Ovary (tissue), 3 donors: ENCODE results near the gene OCIAD2.

Source experiments
- POLR2A ChIP-seq: fragments of 450-650 bp; IDR thresholded peaks from one replicate; pipeline ENCODE4 v1.6.1; 2017; ENCODE audit warnings: antibody characterized with exemption, mild to moderate bottlenecking, moderate library complexity
- TF ChIP-seq, protein P1 (sequence below), 3 donors: fragments of 450-650 bp in 2 of 3; fragments of 200-600 bp in 1 of 3; IDR thresholded peaks; one replicate each; pipeline versions ENCODE4 v1.5.1 to v1.8.0; 2016 to 2022; ENCODE audit warnings: antibody characterized with exemption in 3 of 3, mild to moderate bottlenecking in 1 of 3
- donor health status: DM: no; HTN: no; CAD: no.

- no peak for TF ChIP-seq POLR2A
- TF ChIP-seq, protein P1, sequence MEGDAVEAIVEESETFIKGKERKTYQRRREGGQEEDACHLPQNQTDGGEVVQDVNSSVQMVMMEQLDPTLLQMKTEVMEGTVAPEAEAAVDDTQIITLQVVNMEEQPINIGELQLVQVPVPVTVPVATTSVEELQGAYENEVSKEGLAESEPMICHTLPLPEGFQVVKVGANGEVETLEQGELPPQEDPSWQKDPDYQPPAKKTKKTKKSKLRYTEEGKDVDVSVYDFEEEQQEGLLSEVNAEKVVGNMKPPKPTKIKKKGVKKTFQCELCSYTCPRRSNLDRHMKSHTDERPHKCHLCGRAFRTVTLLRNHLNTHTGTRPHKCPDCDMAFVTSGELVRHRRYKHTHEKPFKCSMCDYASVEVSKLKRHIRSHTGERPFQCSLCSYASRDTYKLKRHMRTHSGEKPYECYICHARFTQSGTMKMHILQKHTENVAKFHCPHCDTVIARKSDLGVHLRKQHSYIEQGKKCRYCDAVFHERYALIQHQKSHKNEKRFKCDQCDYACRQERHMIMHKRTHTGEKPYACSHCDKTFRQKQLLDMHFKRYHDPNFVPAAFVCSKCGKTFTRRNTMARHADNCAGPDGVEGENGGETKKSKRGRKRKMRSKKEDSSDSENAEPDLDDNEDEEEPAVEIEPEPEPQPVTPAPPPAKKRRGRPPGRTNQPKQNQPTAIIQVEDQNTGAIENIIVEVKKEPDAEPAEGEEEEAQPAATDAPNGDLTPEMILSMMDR (IDR thresholded peaks at IDR 0.05) = no peak
Measured at GRCh38 chr4:48907706-48908477, 1.3 kb upstream of the OCIAD2 start.
